ENCODE measurements around the gene OPCML.

OPCML gene

DNA sequence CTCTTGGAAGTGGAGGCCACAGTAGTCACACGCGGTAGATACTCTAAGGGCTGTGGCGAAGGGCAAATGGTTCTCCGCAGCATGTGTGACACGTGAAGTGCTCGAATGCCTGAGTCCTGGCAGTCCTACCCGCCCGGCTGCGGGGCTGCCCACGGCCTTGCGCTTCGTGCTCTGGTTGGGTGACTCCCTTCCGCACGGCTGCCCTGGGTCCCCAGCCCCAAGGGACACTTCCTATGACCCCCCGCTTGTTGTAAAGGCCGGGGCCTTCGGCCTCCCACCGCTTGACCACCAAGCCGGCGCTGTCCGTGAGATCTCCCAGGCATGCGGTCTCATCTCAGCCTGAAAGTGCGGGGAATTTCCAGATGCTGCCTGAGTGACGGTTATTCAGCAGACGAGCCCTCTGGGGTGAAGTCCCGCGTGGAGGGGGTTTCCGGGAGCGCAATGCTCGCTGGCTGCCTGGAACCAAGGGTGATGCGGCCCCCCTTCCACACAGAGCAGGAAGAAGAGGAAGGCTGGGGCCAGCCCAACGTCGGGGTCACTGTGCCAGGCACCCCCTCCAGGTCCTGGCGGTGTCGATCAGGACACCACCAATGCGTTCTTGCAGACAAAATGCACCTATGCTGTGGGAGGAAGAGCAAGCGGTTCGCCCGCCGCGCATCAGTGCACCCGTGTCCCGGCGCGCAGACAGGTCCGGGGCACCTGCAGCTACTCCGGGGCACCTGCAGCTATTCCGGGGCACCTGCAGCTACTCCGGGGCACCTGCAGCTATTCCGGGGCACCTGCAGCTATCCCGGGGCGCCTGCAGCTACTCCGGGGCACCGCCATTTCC, 171.2 kb downstream of the OPCML start:
- no peak for DNase-seq (ENCODE audit: low spot score)

DNA sequence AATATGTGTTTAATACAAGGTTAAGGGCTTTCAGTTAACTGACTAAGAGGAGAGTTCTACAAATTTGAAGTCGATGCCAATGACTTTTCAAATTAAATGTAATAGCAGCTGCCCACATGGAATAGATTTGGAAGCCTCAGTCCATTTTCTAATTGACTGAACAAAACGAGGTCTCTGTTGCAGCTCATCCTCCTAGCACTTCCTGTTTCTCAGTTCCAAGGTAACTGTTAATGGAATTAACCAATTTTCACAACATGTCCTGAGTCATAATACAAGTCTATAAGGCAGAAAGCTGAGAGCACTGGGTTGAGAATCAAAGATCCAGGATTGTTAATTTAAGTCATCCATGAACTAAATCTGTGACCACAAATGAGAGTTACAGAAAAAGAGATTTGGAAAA, 177.2 kb downstream of the OPCML start:
- no peak for DNase-seq (ENCODE audit: low spot score)

DNA sequence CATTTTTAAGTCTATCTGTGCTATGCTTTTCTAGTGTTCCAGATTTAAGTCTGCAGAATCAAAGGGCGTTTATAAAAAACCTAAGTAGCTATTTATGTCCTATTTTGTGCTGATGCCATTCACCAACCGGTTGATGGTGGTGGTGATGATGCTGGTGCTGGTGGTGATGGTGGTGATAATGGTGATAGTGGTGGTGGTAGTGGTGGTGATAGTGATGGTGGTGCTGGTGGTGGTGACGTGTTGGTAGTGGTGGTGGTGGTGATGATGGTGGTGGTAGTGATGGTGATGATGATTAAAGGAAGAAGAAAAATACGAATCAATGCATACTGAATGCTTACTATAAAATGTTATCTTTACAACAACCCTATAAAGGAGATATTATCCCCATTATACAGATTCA, 178.2 kb downstream of the OPCML start:
- DNase-seq (ENCODE audit: low spot score), result no peak

DNA sequence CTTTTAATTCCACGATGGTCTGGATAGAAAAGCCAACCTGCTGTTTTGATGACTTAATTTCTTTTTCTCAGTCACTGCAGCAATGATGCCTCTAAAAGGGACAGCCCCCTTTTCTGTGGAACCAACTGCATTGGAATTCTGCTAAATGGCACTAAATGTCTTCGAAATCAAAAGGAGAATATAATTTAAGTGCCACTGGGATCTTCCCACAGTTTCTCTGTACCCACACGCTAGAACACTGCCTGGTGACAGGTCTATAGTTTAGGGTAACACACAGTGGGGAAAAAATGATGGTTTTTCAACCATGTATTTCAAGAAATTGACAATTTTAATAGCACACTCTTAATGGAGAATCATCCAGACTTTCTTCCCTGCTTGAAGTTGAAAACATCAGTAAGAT, 182.3 kb downstream of the OPCML start:
- no peak for DNase-seq (ENCODE audit: low spot score)

DNA sequence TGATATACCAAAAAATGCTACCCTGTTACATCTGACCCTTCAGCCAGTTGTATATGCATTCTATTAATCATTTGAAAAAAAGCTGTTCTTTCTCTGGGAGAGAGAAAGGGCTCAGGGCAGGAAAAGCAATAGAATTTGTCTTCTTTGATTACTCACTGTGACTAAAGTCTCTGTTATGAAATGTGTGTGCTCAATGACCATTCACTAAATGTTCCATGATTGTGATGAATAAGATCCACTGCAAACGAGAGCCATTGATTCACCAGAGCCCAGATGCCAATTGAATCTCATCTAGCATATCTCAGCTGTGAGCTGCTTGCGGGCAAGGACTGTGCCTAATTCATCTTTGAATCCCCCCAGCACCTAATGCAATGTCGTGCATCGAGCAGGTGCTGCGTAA, 184.3 kb downstream of the OPCML start:
- no peak for DNase-seq (ENCODE audit: low spot score)

DNA sequence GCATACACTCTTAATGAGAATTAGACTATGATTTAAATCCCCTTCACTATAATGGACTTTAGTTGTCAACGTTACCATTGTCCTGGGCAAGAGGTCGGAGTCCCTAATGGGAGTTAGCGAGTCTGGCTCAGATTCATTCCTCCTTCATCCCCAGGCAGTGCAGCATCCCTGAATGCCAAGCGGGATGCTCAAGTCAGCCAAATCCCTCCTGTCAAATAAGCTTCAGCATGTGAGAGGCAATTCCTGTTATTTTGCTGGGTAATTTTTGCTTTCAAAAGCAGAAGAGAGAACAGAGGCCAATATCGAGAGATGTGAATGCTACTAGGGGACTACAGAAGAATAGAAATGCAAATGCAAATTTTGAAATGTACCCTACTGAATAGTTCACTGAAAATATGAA, 186.2 kb downstream of the OPCML start:
- no peak for DNase-seq (ENCODE audit: low spot score)

DNA sequence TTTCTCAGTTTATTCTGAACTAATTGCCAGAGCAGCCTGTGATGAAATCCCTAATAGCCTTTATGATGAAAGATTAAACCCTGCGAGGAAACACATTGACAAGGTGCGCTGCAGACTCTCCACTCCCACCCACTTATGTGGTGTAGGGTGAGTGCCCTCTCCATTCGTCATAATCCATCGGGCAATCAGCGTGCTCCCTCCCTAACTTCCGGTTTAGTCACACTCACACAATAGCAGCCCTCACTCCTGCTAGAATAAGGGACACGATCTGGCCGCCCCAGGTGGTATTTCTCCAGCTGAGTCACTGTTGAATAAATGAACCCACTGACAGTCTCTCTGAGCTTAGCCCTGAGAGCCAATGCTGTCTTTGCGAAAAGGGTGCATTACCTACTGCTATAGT, 188.3 kb downstream of the OPCML start:
- no peak for DNase-seq (ENCODE audit: low spot score)

DNA sequence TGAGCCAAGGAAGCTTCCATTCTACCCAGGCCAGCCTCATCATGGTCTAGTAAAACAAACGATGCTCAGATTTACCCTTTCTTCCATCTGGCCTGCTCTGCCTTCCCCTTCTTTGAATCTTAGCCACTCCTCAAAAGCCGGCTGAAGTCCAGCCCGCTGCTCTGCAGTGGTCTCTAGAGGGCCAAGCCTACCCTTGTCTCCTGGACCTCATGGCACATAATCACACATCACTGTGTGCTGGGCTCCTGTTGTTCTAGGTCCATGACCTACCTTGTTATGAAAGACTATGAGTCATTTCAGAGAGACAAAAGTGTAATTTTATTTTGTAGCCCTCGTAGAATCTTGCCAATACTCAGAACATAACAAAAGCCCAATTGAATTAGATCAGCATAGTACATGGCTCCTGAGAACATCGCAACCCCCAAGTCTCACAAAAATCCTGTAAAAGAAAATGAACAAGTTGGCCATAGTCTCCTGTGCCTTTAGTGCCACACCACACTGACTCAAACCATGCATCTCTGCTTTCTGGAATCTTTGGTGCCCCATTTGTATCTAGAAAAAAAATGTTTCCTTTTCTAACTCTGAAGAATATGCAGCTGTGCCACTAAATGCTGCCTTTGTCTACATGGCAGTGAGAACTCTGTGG, 192.7 kb downstream of the OPCML start:
- no peak for DNase-seq (ENCODE audit: low spot score)

DNA sequence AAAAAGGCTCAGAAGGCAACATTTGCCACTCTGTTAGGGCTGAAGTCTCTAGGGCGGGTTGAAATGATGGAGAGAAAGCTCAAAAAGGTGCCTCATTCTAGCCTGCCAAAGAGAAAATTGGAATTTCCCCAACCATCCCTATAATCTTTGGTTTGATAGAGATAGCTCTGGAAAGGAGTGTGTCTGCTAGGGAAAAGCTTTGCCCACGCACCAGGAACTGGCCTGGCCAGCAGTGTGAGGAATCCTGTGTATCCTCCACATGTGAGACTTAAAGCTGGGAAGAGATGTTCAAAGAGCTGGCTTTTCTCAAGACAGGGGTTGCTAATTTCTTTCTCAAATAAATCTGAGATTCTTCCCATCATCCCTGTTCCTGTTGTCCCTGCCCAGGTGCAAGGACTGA, 193.7 kb downstream of the OPCML start:
- no peak for DNase-seq (ENCODE audit: low spot score)

DNA sequence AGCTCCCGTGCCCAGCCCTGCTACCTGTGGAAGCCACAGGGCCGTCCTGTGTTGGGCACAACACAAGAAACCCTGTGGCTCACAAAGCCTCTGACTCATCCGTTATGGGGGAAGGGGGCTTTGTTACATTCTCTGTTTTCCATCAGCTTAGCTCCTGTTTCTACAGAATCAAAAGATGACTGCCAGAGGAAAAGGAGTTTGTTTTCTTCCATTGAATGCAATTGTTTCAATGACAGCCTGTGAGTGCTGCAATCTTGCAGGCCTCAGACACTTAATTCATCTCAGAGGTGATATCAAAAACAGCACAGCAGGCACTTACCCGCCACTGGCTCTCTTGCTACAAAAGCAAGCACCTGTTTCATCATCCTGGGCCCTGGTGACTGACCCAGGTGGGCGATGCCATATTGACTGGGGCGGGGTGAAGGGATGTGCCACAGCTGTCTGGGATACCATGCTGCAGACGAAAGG, 194.3 kb downstream of the OPCML start:
- DNase-seq (ENCODE audit: low spot score), result no peak

DNA sequence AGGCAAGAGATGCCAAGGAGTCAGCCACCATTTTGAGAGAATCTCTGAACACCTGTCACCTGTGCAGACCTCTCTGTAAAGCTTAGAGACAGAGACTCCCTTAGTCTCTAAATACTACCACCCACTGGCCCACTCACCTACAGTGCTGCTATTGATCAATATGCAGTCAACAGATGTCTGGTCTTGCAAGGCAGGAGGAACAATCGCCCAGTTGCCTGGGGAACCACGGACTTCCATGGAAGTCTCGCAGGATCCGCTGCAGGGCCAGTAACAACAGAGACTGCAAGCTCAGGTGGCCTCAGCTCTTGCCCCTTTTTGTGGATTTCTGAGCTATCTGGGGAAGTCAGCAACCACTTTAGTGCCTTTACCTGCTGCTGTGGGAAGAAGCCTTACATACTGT, 195.1 kb downstream of the OPCML start:
- no peak for DNase-seq (ENCODE audit: low spot score)

DNA sequence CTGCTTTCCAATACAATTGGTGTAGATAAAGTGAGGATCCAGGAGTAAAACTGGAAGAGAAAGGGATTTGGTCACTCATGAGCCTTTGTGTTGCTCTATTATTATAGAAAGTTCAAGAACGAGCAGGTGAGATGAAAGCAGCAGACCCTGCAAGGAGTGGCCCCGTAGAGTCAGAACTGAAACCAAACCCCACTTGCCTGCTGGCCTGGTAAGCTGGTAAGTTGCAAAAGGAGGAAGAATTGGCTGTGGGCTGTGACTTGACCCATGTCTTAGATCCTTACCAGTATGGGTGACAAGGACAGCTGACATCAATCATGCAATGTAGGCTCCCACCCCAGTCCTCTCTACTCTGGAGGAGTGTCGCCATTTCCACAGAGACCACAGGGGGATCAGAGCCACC, 201.3 kb downstream of the OPCML start:
- DNase-seq (ENCODE audit: low spot score), result no peak

DNA sequence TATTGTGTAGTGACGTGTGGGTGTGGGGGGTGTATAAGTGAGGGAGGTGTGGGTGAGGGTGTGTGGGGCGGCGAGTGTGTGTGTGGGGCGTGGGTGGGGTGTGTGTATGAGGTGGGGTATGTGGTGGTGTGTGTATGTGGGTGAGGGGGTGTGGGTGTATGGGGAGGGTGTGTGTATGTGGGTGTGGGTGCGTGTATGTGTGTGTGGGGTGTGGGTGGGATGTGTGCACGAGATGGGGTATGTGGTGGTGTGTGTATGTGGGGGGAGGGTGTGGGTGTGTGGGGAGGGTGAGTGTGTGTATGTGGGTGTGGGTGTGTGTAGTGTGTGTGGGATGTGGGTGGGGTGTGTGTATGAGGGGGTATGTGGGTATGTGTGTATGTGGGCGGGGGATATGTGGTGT, 205.5 kb downstream of the OPCML start:
- DNase-seq (ENCODE audit: low spot score), result no peak

DNA sequence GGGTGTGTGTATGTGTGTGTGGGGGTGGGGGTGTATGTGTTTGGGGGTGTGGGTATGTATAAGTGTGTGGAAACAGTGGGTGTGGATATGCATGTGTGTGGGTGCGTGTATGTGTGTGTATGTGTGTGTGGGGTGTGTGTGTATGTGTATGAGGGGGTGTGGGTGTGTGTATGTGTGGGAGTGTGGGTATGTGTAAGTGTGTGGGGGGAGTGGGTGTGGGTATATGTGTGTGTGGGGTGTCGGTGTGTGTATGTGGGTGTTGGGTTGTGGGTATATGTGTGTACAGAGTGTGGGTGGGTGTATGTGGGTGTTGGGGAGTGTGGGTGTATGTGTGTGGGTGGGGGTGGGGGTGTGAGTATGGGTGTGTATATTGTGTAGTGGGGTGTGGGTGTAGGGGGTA, 206.0 kb downstream of the OPCML start:
- no peak for DNase-seq (ENCODE audit: low spot score)

DNA sequence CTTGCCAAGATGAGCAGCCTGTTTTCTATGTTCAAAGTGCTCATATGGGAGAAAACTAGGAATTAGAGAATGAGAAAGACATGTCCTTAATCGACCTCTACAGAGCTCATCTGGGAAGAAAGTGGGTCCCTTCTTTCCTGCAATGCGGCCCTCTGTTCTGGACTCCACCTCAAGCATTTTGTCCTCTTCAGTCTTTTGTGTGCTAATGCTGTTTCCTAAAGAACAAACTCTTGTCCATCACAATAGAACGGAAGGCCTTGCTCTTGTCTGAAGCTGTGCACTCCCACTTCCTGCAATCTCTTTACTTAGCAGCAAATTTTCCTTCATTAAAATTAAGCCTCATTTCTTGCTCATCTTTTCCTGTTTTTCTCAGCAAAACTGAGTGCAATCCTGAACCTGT, 206.6 kb downstream of the OPCML start:
- no peak for DNase-seq (ENCODE audit: low spot score)

DNA sequence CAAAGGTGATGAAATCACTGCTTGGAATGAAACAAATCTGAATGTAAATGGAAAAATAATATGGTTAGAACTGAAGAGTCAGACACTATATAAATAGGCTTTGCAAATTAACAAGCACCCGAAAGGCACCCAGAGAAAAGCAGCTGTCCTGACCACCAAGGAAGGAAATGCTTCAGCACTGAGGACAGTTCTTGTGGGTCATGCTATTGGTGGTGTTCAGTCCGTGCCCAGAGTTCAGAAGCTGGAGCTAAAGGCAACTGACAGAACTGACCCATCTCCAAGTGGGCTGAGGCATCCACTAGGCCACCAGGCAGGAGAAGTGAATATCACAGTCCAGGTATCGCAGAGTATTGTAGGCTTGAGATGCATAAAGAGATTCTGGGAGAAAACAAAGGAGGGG, 208.9 kb downstream of the OPCML start:
- no peak for DNase-seq (ENCODE audit: low spot score)

DNA sequence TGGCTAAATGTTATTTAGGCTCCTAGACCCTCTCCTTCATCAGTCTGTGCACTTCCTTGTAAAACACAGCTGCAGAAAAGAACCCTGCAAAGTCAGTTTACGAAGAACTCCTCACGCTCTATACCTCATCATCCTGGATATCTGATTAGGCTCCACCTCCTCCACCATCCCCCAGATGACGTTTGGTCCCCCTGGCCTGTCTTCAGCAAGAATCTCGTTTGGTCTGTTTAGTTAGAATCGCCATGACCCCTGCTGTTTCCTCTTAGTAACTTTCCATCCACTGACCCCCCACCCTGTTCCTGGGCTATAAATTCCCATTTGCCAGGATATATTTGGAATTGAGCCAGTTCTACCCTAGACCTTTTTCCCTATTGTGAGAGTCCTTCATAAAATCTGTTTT, 214.1 kb downstream of the OPCML start:
- DNase-seq (ENCODE audit: low spot score), result no peak

DNA sequence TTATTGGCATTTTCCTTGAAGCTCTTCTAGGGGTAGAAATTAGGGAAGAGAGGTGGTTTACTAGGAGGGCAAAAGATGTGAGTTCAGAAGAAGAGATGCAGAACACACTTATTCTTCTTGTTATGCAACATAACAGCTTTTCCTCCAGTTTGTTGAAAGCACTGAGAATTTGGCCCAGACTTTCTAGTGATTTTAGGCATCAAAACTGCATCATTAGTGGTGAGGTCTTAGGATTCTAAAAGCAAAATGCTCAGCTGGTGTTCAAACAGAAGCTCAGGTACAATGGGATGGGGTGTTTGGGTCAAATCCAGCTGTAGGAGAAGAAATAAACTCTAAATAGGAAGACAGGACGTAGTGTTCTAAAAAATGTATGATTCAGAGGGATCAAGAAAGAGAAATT, 221.1 kb downstream of the OPCML start:
- no peak for DNase-seq (ENCODE audit: low spot score)

DNA sequence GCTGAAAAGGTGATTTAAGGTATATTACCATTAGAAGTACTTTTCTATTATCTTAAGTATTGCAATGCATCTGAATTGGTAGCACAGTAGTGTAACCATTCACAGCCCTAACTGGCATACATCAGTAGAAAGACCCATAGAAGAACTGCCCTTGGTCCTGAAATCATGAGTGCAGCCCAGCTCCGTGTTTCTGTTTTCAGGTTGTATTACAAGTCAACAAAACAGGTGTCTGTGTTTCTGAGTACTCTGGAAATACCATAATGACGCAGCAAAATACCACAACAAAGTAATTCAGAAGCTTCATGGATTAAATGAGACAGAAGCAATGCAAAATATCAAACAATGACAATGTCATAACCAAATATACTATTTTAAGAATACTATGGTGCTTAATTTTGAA, 226.3 kb downstream of the OPCML start:
- DNase-seq (ENCODE audit: low spot score), result no peak

DNA sequence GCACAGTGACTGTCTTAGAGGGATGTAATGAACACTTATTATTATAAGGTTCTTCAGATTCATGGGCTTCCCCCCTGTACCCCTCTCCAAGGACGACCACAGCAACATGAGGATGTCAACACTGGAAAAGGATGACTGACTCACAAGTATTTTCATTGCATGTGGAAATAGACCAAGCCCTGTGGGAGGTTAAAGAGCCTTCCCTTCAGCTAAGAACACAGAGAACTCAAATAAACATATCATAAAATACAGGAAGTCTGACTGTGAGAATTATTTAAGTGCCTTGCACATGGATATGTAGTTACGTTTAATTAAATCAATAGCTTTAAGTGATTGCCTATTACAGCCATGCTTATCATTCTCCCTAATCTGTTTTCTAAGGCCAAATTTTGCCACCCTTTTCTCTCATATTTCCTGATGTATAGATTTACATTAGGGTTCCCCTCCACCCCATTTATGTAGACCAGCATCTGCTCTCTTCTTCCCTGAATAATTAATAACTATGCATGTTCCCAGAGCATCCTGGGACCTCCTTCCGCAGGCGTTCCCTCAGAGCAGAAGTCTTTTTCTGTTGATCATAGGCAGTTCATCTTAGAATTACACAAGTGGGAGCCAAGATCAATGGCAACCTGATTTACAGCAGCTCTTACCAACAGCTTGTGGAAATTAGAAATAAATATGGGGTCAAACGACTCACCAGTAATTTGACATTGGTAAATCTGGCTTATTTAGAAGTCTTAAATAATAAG, 226.9 kb downstream of the OPCML start:
- DNase-seq (ENCODE audit: low spot score), result no peak

DNA sequence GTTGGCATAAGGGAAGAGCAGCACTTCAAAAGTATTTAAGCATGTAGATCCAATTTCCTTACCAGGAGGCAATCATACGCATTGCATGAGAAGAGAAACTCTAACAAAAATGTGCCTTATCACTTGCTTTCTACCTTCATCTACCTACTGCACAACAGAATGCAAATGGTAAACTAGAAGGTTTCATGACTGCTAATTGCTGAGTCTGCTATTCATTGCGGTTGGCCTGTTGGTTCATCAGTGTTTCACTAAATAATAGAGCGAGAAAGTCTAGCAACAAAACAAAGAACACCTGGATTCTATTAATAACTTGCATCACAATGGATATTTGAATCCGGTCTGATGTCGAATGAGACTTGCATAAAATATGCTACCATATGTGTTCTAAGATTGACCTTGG, 229.0 kb downstream of the OPCML start:
- no peak for DNase-seq (ENCODE audit: low spot score)

DNA sequence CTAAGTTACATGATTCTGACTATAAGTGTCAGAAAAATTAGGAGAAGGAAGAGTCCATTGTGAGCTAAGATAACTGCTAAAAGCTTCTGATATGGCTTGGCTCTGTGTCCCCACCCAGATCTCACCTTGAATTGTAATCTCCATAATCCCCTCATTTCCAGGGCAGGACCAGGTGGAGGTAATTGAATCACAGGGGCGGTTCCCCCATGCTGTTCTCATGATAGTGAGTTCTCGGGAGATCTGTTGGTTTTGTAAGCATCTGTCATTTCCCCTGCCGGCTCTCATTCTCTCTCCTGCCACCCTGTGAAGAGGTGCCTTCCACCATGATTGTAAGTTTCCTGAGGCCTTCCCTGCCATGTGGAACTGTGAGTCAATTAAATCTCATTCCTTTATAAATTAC, 230.2 kb downstream of the OPCML start:
- no peak for DNase-seq (ENCODE audit: low spot score)

DNA sequence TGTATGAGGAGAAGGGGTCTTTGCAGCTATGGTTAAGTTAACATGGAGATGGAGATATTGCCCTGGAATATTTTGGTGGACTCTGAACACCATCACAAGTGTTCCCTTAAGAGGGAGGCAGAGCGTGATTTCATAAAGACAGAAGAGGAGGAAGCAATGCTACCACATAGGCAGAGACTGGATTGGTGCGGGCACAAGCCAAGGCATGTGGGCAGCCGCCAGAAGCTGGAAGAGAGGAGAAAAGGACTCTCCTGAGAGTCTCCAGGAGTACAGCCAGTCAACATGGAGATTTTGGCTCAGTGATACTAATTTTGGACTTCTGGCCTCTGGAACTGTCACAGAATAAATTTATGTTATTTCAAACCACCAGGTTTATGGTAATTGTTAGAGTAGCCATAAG, 231.6 kb downstream of the OPCML start:
- DNase-seq (ENCODE audit: low spot score), result no peak

Data from AG08396 (cell line).